IPS DF 6.9 (cell line): ENCODE measurements around the gene ASGR1.
A peak's percentile ranks its signal among the peaks of the same experiment; 100 is the strongest.

Source experiments
- DNase-seq: peaks from one replicate; pipeline ENCODE4 v3.0.0-alpha.2; 2013; ENCODE audit warnings: low read depth, low spot score
- H3K27ac ChIP-seq: one replicate; pipeline ENCODE4 v1.5.1; 2013; ENCODE audit warnings: low read length, control low read depth
- H3K27me3 ChIP-seq: 2 replicates; pipeline ENCODE4 v1.6.1; 2013; ENCODE audit warnings: mild to moderate bottlenecking, low read length; ENCODE audit not compliant: control insufficient read depth, insufficient read depth
- H3K36me3 ChIP-seq: 2 replicates; pipeline ENCODE4 v1.6.1; 2013; ENCODE audit warnings: low read length; ENCODE audit not compliant: control insufficient read depth, insufficient read depth
- H3K4me1 ChIP-seq: 2 replicates; pipeline ENCODE4 v1.6.1; 2013; ENCODE audit warnings: low read length; ENCODE audit not compliant: control insufficient read depth, insufficient read depth
- H3K4me3 ChIP-seq: 2 replicates; pipeline ENCODE4 v1.5.1; 2013; ENCODE audit warnings: mild to moderate bottlenecking, low read length
- H3K9me3 ChIP-seq: 2 replicates; pipeline ENCODE4 v1.6.1; 2013; ENCODE audit warnings: low read length, inconsistent platforms; ENCODE audit not compliant: control insufficient read depth, insufficient read depth
- WGBS: extraction: QIAGEN DNeasy Blood & Tissue Kit; methylation state at CpG from one replicate; pipeline ENCODE4 v1.1.7; 2013; ENCODE audit warnings: mixed read lengths, missing lambda C conversion rate; ENCODE audit not compliant: insufficient read length, insufficient coverage; 5-methylcytosine and 5-hydroxymethylcytosine counted together

The ASGR1 gene

DNA sequence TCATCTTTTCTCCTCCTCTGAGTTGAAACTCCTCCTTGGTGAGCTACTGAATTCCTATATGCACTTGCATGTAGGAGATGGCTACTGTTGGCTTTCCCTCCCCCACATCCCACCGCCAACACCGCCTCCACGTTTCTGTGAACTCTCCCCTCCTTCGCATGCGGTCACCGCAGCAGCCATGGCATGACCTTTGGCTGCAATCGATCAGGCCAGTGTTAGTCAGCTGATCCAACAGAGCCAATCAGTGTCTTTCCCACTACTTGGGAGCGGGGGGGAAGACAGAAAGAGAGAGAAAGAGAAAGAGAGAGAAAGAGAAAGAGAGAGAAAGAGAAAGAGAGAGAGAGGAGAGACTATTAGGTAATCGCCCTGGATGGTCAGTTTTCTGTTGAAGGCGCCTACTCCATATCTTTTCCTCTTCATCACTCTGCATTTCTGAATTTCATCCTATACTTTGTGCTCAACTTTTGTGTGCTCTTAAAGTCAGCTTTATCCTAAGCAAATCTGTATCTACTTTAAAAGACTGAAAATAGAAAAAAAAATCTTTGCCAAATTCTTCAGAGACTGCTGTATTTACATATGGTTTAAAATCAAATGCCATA lies 22.7 kb downstream of the ASGR1 start:
- H3K27ac ChIP-seq = no peak overlapping the region
- H3K27me3 ChIP-seq = no peaks in the 10 kb centered on the region
- no peaks in the 10 kb centered on the region for H3K4me1 ChIP-seq
- no peaks in the 10 kb centered on the region for H3K9me3 ChIP-seq
- no peaks in the 10 kb centered on the region for H3K36me3 ChIP-seq
- H3K4me3 ChIP-seq = no peak overlapping the region
- DNase-seq = no peak
- no CpG with 5 or more reads among the region's 10 CpGs for WGBS

DNA sequence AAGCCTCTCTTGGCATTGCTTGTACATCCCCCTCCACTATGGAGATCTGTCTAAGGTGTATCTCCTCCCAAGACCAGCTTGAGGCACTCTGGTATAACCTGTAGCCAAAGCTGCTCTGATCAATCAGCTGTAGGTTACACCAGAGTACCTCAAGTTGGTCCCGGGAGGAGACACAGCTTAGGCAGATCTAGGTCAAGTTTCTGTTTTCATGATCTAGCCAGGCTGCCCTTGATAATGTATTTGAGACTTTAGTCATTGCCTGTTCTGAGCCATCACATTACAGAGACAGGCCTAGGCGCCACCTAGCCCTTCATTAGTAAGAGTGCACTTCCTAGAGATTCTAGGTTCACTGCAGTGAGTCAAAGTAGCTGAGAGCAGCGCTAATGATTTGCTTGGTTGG lies 31.4 kb downstream of the ASGR1 start:
- no peak overlapping the region for H3K4me3 ChIP-seq
- peaks cover 1% of the 10 kb centered on the region; the same call in 1 of the 2 replicates for H3K27me3 ChIP-seq
- no peaks in the 10 kb centered on the region for H3K36me3 ChIP-seq
- no peaks in the 10 kb centered on the region for H3K9me3 ChIP-seq
- H3K4me1 ChIP-seq = 0 out of 2 replicates have a peak, but pooled peaks cover 3% of the 10 kb centered on the region
- no peak overlapping the region for H3K27ac ChIP-seq
- DNase-seq = no peak
- no CpG with 5 or more reads among the region's 3 CpGs for WGBS

DNA sequence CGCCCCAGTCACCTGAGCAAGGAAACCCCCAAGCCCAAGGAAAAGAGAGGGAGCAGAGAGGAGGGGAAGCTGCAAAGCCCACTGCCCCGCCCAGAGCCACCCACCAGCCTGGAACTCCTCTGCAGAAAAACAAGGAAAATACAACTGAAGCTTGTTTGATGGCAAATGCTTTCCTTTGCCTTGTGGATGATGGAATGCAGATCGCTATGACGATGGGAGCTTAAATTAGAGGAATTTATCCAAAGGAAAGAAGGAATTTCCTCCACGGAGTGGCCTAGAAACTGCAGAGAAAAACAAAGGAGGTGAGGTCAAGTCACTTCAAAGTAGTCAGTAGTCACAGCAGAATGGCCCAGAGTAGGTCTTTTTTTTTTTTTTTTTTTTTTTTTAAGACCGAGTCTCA lies 33.1 kb downstream of the ASGR1 start:
- peaks cover 1% of the 10 kb centered on the region; the same call in 1 of the 2 replicates for H3K27me3 ChIP-seq
- no peak overlapping the region for H3K27ac ChIP-seq
- H3K4me1 ChIP-seq = 0 out of 2 replicates have a peak, but pooled peaks cover 3% of the 10 kb centered on the region
- no peak overlapping the region for H3K4me3 ChIP-seq
- H3K36me3 ChIP-seq = no peaks in the 10 kb centered on the region
- DNase-seq = no peak
- WGBS = no CpG with 5 or more reads among the region's 6 CpGs
- H3K9me3 ChIP-seq = no peaks in the 10 kb centered on the region

DNA sequence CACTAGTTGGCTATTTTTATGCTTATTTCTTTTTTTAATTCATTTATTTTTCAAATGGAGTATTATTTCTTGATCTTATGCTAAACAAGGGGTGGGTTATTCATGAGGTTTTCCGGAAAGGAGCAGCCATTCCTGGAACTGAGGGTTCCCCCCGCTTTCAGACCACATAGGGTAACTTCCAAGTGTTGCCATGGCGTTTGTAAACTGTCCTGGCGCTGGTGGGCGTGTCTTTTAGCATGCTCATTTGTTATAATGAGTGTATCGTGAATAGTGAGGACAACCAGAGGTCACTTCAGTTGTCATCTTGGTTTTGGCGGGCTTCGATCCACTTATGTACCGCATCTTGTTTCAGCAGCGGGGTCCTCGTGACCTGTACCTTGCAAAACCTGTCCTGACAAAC lies 35.0 kb downstream of the ASGR1 start:
- no CpG with 5 or more reads among the region's 11 CpGs for WGBS
- H3K4me3 ChIP-seq = no peak overlapping the region
- H3K27ac ChIP-seq = no peak overlapping the region
- peaks cover 4% of the 10 kb centered on the region; the same call in 1 of the 2 replicates for H3K4me1 ChIP-seq
- no peaks in the 10 kb centered on the region for H3K9me3 ChIP-seq
- no peaks in the 10 kb centered on the region for H3K36me3 ChIP-seq
- peaks cover 1% of the 10 kb centered on the region; the same call in 1 of the 2 replicates for H3K27me3 ChIP-seq
- DNase-seq = no peak

DNA sequence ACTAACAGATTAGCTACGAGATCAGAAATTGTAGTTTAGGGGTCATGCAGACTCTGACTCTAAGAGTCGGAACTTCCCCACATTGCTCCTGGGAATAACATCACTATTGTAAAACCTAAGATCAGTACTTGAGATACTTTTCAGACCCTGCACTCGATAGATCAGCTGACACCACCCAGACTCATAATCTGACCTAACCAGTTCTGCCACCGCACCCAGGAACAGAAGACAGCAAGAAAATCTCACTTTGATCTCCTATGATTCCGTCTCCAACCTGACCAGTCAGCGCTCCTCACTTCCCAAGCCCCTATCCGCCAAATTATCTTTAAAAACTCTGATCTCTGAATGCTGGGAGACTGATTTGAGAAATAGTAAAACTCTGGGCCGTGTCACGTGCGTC lies 37.3 kb downstream of the ASGR1 start:
- no CpG with 5 or more reads among the region's 10 CpGs for WGBS
- H3K4me3 ChIP-seq = no peak overlapping the region
- H3K4me1 ChIP-seq = peaks cover 4% of the 10 kb centered on the region; the same call in 1 of the 2 replicates
- no peaks in the 10 kb centered on the region for H3K9me3 ChIP-seq
- H3K27ac ChIP-seq = no peak overlapping the region
- no peak for DNase-seq
- no peaks in the 10 kb centered on the region for H3K27me3 ChIP-seq
- H3K36me3 ChIP-seq = no peaks in the 10 kb centered on the region

DNA sequence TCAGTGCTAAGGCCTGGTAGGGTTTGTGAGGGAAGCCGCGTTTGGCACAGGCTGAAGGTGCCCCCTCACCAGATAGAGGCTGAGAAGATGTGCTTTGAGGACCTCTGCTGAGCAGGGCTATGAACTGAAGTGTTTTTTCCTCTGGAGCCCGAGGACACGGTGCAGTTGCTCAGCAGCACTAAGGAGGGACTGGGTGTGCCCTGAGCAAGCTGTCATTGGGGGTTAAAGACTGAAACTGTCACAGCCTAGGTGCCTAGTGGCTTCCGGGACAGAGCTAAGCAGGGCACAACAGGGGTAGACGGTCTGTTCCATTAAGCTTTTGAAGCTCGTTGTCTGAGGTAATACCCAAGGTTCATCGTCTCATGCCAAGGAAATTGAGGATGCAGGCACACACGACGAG lies 39.8 kb downstream of the ASGR1 start:
- Histone ChIP-seq H3K4me1 (peaks cover 1% of the 10 kb centered on the region; the same call in 1 of the 2 replicates), H3K9me3 (no peaks in the 10 kb centered on the region), H3K27me3 (no peaks in the 10 kb centered on the region), H3K36me3 (no peaks in the 10 kb centered on the region), H3K27ac (no peak overlapping the region), H3K4me3 (no peak overlapping the region)
- no CpG with 5 or more reads among the region's 10 CpGs for WGBS
- no peak for DNase-seq

DNA sequence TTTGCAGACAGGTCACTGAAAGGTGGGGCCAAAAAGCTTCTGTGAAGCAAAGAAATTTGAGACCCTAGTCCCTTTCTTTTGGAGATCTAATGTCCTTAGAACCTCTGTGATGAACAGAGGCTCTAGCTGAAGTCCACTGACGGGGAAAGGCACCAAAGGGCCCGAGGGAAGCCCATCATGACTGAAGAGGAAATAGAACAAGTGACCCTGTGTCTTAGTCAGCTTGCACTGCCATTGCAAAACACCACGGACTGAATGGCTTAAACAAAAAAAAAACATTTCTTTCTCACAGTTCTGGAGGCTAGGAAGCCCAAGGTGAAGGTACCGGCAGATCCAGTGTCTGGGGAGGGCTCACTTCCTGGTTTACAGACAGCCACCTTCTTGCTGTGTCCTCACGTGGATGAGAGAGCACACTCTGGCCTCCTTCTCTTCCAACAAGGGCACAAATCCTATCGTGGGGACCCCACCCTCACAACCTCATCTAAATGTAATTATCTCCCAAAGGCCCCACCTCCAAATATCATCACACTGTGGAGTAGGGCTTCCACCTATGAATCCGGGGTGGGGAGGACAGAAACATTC lies 40.3 kb downstream of the ASGR1 start:
- no CpG with 5 or more reads among the region's 7 CpGs for WGBS
- H3K27me3 ChIP-seq = no peaks in the 10 kb centered on the region
- no peaks in the 10 kb centered on the region for H3K9me3 ChIP-seq

DNA sequence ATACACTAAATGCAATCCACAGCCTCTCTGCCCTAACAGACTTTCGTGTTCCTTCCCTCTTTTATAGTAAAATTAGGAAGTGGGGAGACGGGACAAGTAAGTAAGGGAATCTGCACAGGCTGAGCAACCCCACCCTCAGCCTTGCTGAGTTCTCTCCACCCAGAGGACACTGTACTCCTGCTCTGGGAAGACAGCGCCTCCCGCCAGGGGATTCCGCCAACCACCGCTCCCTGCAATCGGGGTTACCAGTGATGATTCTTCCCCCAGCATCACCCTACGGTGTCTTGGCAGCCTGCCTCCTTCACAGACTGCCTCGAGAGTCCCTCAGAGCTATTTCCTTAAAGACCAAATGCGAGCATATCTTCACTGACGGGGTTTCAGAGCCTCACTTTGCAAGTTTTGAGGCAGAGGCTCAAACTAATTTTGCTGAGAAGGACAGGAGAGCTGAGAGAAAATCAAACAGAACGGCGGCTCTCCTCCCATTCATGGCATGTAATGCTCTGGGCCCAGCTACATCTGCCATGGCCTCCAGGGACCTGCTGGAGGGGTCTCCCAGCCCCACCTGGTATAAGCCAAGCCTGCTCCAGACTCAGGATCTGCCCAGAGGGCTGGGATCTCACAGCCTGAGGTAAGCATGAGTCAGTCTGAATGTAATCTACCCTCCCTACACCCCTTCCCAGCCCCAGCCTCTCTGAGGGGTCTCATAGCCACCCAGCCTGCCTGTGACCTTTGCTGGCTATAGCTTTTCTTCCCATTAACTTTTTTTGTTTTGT lies 41.8 kb downstream of the ASGR1 start:
- no CpG with 5 or more reads among the region's 13 CpGs for WGBS
- no peak overlapping the region for H3K4me3 ChIP-seq
- peaks cover 1% of the 10 kb centered on the region; the same call in 1 of the 2 replicates for H3K4me1 ChIP-seq

More for the DNA sequence above, 40.3 kb downstream of the ASGR1 start:
- no peak for DNase-seq
- Histone ChIP-seq H3K4me1 (peaks cover 1% of the 10 kb centered on the region; the same call in 1 of the 2 replicates), H3K27ac (no peak overlapping the region), H3K36me3 (no peaks in the 10 kb centered on the region), H3K4me3 (no peak overlapping the region)

DNA sequence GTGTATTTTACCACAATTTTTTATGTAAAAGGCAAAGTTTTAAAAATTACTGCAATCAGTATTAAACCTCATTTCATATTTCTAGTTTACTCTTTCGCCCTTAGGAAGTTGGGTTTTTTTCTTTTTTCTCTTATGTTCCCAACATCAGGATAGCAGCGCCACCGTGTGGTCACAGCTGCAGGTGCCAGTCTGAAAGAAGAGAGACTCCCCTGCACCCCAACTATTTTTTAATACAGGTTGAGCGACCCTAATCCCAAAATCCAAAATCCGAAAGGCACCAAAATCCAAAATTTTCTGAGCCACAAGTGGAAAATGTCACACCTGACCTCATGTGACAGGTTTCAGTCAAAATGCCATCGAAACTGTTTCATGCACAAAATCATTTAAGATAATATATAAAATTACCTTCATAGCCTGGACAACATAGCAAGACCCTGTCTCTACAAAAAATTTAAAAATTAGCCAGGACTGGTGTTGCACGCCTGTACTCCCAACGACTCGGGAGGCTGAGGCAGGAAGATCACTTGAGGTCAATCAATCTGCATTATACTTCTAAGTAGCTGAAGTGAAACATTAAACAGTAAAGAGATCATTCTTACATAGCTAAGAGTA lies 42.8 kb downstream of the ASGR1 start:
- H3K4me1 ChIP-seq = peaks cover 1% of the 10 kb centered on the region; the same call in 1 of the 2 replicates
- no peaks in the 10 kb centered on the region for H3K36me3 ChIP-seq
- WGBS = no CpG with 5 or more reads among the region's 9 CpGs
- no peaks in the 10 kb centered on the region for H3K27me3 ChIP-seq
- peak; percentile 67 for DNase-seq
- no peak overlapping the region for H3K4me3 ChIP-seq
- H3K27ac ChIP-seq = no peak overlapping the region
- no peaks in the 10 kb centered on the region for H3K9me3 ChIP-seq

More for the DNA sequence above, 41.8 kb downstream of the ASGR1 start:
- no peaks in the 10 kb centered on the region for H3K9me3 ChIP-seq
- H3K27ac ChIP-seq = no peak overlapping the region
- DNase-seq = no peak
- H3K27me3 ChIP-seq = no peaks in the 10 kb centered on the region
- H3K36me3 ChIP-seq = no peaks in the 10 kb centered on the region

DNA sequence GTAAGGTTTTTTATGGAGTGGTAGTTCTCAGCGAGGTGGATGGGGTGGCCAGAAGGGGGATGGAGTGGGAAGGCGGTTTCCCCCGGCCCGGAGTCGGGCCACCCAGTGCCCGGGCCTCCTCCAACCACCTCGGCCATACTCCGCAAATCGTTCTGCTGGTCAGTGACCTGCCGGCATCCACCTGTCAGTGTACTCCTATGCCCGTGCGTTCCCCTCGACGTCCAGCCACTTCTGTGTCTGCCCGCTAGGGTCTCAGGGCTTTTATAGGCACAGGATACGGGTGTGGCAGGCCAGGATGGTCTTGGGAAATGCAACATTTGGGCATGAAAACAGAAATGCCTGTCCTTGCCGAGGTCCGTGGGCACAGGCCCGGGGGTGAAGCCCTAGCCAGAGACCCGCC lies 45.3 kb downstream of the ASGR1 start:
- H3K4me3 ChIP-seq = no peak overlapping the region
- no peaks in the 10 kb centered on the region for H3K9me3 ChIP-seq
- H3K4me1 ChIP-seq = peaks cover 9% of the 10 kb centered on the region
- H3K27ac ChIP-seq = no peak overlapping the region
- DNase-seq = no peak
- H3K27me3 ChIP-seq = no peaks in the 10 kb centered on the region
- WGBS = no CpG with 5 or more reads among the region's 20 CpGs
- no peaks in the 10 kb centered on the region for H3K36me3 ChIP-seq
